ENCODE results near the gene ZBTB8B.

ZBTB8B gene

GRCh38 chr1:32508761-32509160 is 43.9 kb downstream of the ZBTB8B start:
- no peak for DNase-seq (ENCODE audit: low spot score)

GRCh38 chr1:32509939-32510338 is 45.1 kb downstream of the ZBTB8B start:
- no peak for DNase-seq (ENCODE audit: low spot score)

Data from CD4-positive, alpha-beta T cell treated with Interleukin-15 for 4 hours (primary cell).